Astrocyte (in vitro differentiated cells and primary cell): ENCODE measurements around the gene ROM1. TPM values are rescaled to one million over a fixed set of nuclear protein-coding genes. Genes with fewer than 3 reads are reported as not detected.

ENCODE experiments used
- DNase-seq: peaks from one replicate; pipeline ENCODE4 v3.0.0-alpha.2; 2010; ENCODE audit warnings: low read depth
- FAIRE-seq: peaks from 2 replicates; lab custom pipeline; 2011; peaks lifted over from hg19 to GRCh38; lab: Jason Lieb, UNC
- H2AFZ ChIP-seq: 2 replicates; pipeline ENCODE4 v1.6.0; 2012; ENCODE audit warnings: low read depth, low read length, inconsistent platforms
- H3K27ac ChIP-seq: 2 replicates; pipeline ENCODE4 v1.5.1; 2011; ENCODE audit warnings: low read depth, low read length, inconsistent platforms
- H3K27me3 ChIP-seq: 2 replicates; pipeline ENCODE4 v1.6.0; 2011; ENCODE audit warnings: low read length, inconsistent platforms; ENCODE audit not compliant: insufficient read depth
- H3K36me3 ChIP-seq: 2 replicates; pipeline ENCODE4 v1.5.1; 2011; ENCODE audit warnings: low read length, inconsistent platforms; ENCODE audit not compliant: insufficient read depth
- H3K4me1 ChIP-seq: 2 replicates; pipeline ENCODE4 v1.5.1; 2011; ENCODE audit warnings: low read length, inconsistent platforms; ENCODE audit not compliant: insufficient read depth
- H3K4me2 ChIP-seq: 2 replicates; pipeline ENCODE4 v1.6.0; 2012; ENCODE audit warnings: low read length, inconsistent platforms
- H3K4me3 ChIP-seq: 2 replicates; pipeline ENCODE4 v1.5.1; 2011; ENCODE audit warnings: low read depth, mild to moderate bottlenecking, low read length, inconsistent platforms; ENCODE audit not compliant: insufficient read depth
- H3K79me2 ChIP-seq: 2 replicates; pipeline ENCODE4 v1.6.0; 2012; ENCODE audit warnings: mild to moderate bottlenecking, low read length, inconsistent platforms; ENCODE audit not compliant: insufficient read depth
- H3K9ac ChIP-seq: 2 replicates; pipeline ENCODE4 v1.6.0; 2012; ENCODE audit warnings: mild to moderate bottlenecking, low read length, inconsistent platforms
- H3K9me3 ChIP-seq: 2 replicates; pipeline ENCODE4 v1.5.1; 2012; ENCODE audit warnings: low read depth, mild to moderate bottlenecking, low read length, inconsistent platforms; ENCODE audit not compliant: insufficient read depth
- H4K20me1 ChIP-seq: 2 replicates; pipeline ENCODE4 v1.6.0; 2012; ENCODE audit warnings: low read length, inconsistent platforms; ENCODE audit not compliant: insufficient read depth
- H3K27ac Mint-ChIP-seq: one replicate; pipeline ENCODE4 v1.8.0; 2021; ENCODE audit warnings: mild to moderate bottlenecking, mixed read lengths; ENCODE audit not compliant: unreplicated experiment
- H3K27me3 Mint-ChIP-seq: one replicate; pipeline ENCODE4 v1.8.0; 2021; ENCODE audit warnings: low read depth, mixed read lengths; ENCODE audit not compliant: unreplicated experiment
- H3K36me3 Mint-ChIP-seq: one replicate; pipeline ENCODE4 v1.8.0; 2021; ENCODE audit warnings: low read depth, mixed read lengths; ENCODE audit not compliant: unreplicated experiment
- H3K4me1 Mint-ChIP-seq: one replicate; pipeline ENCODE4 v1.8.0; 2021; ENCODE audit warnings: low read depth, mixed read lengths; ENCODE audit not compliant: unreplicated experiment
- H3K4me3 Mint-ChIP-seq: one replicate; pipeline ENCODE4 v1.8.0; 2021; ENCODE audit warnings: mild to moderate bottlenecking, moderate library complexity, mixed read lengths; ENCODE audit not compliant: unreplicated experiment
- H3K9me3 Mint-ChIP-seq: one replicate; pipeline ENCODE4 v1.8.0; 2021; ENCODE audit warnings: mild to moderate bottlenecking, mixed read lengths; ENCODE audit not compliant: unreplicated experiment
- EZH2 ChIP-seq: IDR thresholded peaks from 2 replicates; pipeline ENCODE4 v1.6.1; 2012; ENCODE audit warnings: mild to moderate bottlenecking, low read length, inconsistent platforms; ENCODE audit not compliant: insufficient read depth
- total RNA-seq: library from RNA; stranded (reverse); gene quantifications from 2 replicates; pipeline ENCODE4 v1.2.1, GENCODE V29; 2021
- TF ChIP-seq, protein P1 (sequence below): IDR thresholded peaks from 2 replicates; pipeline ENCODE4 v1.5.1; 2011; ENCODE audit warnings: low read depth, mild to moderate bottlenecking, inconsistent platforms, low read length, moderate library complexity; ENCODE audit not compliant: insufficient read depth

Gene ROM1
- total RNA-seq, 1 donor from 2014 or later, result 1.3 TPM

GRCh38 chr11:62621567-62622470 lies 8.8 kb downstream of the ROM1 start, which contains the start of gene B3GAT3:
B3GAT3 (minus strand) TSS chr11:62621986; CDS start chr11:62621947, 39 bp downstream.
- H3K79me2 ChIP-seq, result peaks cover 14% of the 10 kb centered on the region
- H3K4me1 Mint-ChIP-seq, result peaks cover 8% of the 10 kb centered on the region
- H3K36me3 Mint-ChIP-seq, result peaks cover 6% of the 10 kb centered on the region
- H3K9me3 ChIP-seq, result no peaks in the 10 kb centered on the region
- peak within 1 kb of the TSS; percentile 93 for H3K4me2 ChIP-seq
- TF ChIP-seq EZH2, result no peak
- TF ChIP-seq, protein P1, sequence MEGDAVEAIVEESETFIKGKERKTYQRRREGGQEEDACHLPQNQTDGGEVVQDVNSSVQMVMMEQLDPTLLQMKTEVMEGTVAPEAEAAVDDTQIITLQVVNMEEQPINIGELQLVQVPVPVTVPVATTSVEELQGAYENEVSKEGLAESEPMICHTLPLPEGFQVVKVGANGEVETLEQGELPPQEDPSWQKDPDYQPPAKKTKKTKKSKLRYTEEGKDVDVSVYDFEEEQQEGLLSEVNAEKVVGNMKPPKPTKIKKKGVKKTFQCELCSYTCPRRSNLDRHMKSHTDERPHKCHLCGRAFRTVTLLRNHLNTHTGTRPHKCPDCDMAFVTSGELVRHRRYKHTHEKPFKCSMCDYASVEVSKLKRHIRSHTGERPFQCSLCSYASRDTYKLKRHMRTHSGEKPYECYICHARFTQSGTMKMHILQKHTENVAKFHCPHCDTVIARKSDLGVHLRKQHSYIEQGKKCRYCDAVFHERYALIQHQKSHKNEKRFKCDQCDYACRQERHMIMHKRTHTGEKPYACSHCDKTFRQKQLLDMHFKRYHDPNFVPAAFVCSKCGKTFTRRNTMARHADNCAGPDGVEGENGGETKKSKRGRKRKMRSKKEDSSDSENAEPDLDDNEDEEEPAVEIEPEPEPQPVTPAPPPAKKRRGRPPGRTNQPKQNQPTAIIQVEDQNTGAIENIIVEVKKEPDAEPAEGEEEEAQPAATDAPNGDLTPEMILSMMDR, result no peak
- peak within 1 kb of the TSS; percentile 82 for H3K4me3 ChIP-seq
- no peak for FAIRE-seq
- H2AFZ ChIP-seq, result peak within 1 kb of the TSS; percentile 44
- peak within 1 kb of the TSS; percentile 44 for H3K27ac ChIP-seq
- peaks cover 12% of the 10 kb centered on the region for H3K4me1 ChIP-seq
- DNase-seq, result peak; percentile 97
- H3K36me3 ChIP-seq, result peaks cover 18% of the 10 kb centered on the region
- peak within 1 kb of the TSS; percentile 93 for H3K4me3 Mint-ChIP-seq
- peak within 1 kb of the TSS; percentile 89 for H3K9ac ChIP-seq
- H4K20me1 ChIP-seq, result no peaks in the 10 kb centered on the region
- H3K27ac Mint-ChIP-seq, result peak within 1 kb of the TSS; percentile 96
- no peaks in the 10 kb centered on the region for H3K27me3 ChIP-seq
- no peaks in the 10 kb centered on the region for H3K9me3 Mint-ChIP-seq
- no peaks in the 10 kb centered on the region for H3K27me3 Mint-ChIP-seq

GRCh38 chr11:62622476-62623089 lies 9.5 kb downstream of the ROM1 start:
- H3K4me2 ChIP-seq, result peak overlapping the region; percentile 93
- Mint-ChIP-seq H3K4me3 (peak overlapping the region; percentile 69), H3K27ac (peak overlapping the region; percentile 94), H3K27me3 (no peaks in the 10 kb centered on the region), H3K36me3 (peaks cover 9% of the 10 kb centered on the region), H3K4me1 (peaks cover 8% of the 10 kb centered on the region), H3K9me3 (no peaks in the 10 kb centered on the region)
- TF ChIP-seq, protein P1, result no peak
- no peak for TF ChIP-seq EZH2
- H3K36me3 ChIP-seq, result peaks cover 23% of the 10 kb centered on the region
- H2AFZ ChIP-seq, result peak overlapping the region; percentile 44
- H3K27ac ChIP-seq, result peak overlapping the region; percentile 41
- H3K4me3 ChIP-seq, result no peak overlapping the region
- peak overlapping the region; percentile 39 for H3K9ac ChIP-seq
- H3K27me3 ChIP-seq, result no peaks in the 10 kb centered on the region
- peaks cover 14% of the 10 kb centered on the region for H3K79me2 ChIP-seq
- DNase-seq (no peak), FAIRE-seq (no peak)
- H4K20me1 ChIP-seq, result no peaks in the 10 kb centered on the region
- H3K9me3 ChIP-seq, result no peaks in the 10 kb centered on the region
- H3K4me1 ChIP-seq, result peaks cover 12% of the 10 kb centered on the region
